Esophagus muscularis mucosa (tissue), 4 donors: ENCODE data around the gene DMRTA1. TPM values are rescaled to one million over a fixed set of nuclear protein-coding genes. Genes with fewer than 3 reads are reported as not detected.

Experiments
- DNase-seq: peaks from one replicate; pipeline ENCODE4 v3.0.0-alpha.2; 2017; ENCODE audit errors: extremely low spot score
- H3K27ac ChIP-seq, 4 donors: fragments of 200-600 bp; sonication (generic); replicated peaks in 1 of 4; 1 replicate in 3 of 4; 2 replicates in 1 of 4; pipeline ENCODE4 v1.5.1; 2016 to 2019; ENCODE audit warnings: mild to moderate bottlenecking in 1 of 4
- H3K27me3 ChIP-seq, 4 donors: fragments of 200-600 bp; sonication (generic); one replicate each; pipeline versions ENCODE4 v1.5.1 to v1.6.0; 2016 to 2019
- H3K36me3 ChIP-seq, 4 donors: fragments of 200-600 bp; sonication (generic); one replicate each; pipeline ENCODE4 v1.5.1; 2016 to 2019
- H3K4me1 ChIP-seq, 4 donors: fragments of 200-600 bp; sonication (generic); one replicate each; pipeline ENCODE4 v1.5.1; 2016 to 2019
- H3K4me3 ChIP-seq, 4 donors: fragments of 200-600 bp; sonication (generic); 1 replicate in 2 of 4; 2 replicates in 2 of 4; pipeline ENCODE4 v1.5.1; 2016 to 2019; ENCODE audit warnings: mild to moderate bottlenecking in 4 of 4, moderate library complexity in 1 of 4
- H3K9me3 ChIP-seq, 4 donors: fragments of 200-600 bp; sonication (generic); 1 replicate in 3 of 4; 2 replicates in 1 of 4; pipeline ENCODE4 v1.5.1; 2016 to 2019
- EP300 ChIP-seq: sonication (generic); formaldehyde crosslinking; IDR thresholded peaks from one replicate; pipeline ENCODE4 v1.6.1; 2017; ENCODE audit warnings: antibody characterized with exemption
- POLR2A ChIP-seq: fragments of 450-650 bp; IDR thresholded peaks from one replicate; pipeline ENCODE4 v1.6.1; 2017; ENCODE audit warnings: antibody characterized with exemption, moderate library complexity, mild to moderate bottlenecking, low read depth
- POLR2AphosphoS5 ChIP-seq, 2 donors: sonication (generic); formaldehyde crosslinking; IDR thresholded peaks; one replicate each; pipeline ENCODE4 v1.6.1; 2017; ENCODE audit warnings: antibody characterized with exemption in 2 of 2
- WGBS: methylation state at CpG from one replicate; pipeline ENCODE4 v1.1.5; 2018; 5-methylcytosine and 5-hydroxymethylcytosine counted together
- intact Hi-C: fragments of 100-400 bp; cut with DNase I; formaldehyde crosslinking; loops from one replicate; pipeline ENCODE4 v1.15.1; 2023
- total RNA-seq, 4 donors: library from RNA; depleted of rRNA; stranded (reverse); fragments of >200 nt; gene quantifications; one replicate each; pipeline versions ENCODE4 v1.1.0 to v1.2.1, GENCODE V29; 2016
- TF ChIP-seq, protein P1 (sequence below), 3 experiments: fragments of 200-600 bp in 2 of 3; fragments of 450-650 bp in 1 of 3; sonication (generic) in 2 of 3; IDR thresholded peaks; one replicate each; pipeline ENCODE4 v1.5.1; 2017 to 2019; ENCODE audit warnings: antibody characterized with exemption in 3 of 3, mild to moderate bottlenecking in 2 of 3, moderate library complexity in 1 of 3

Gene DMRTA1, protein sequence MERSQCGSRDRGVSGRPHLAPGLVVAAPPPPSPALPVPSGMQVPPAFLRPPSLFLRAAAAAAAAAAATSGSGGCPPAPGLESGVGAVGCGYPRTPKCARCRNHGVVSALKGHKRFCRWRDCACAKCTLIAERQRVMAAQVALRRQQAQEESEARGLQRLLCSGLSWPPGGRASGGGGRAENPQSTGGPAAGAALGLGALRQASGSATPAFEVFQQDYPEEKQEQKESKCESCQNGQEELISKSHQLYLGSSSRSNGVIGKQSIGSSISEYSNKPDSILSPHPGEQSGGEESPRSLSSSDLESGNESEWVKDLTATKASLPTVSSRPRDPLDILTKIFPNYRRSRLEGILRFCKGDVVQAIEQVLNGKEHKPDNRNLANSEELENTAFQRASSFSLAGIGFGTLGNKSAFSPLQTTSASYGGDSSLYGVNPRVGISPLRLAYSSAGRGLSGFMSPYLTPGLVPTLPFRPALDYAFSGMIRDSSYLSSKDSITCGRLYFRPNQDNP
- total RNA-seq: 1 to 10 TPM; 1.3 to 4.6 (median 4.0) TPM

DNA sequence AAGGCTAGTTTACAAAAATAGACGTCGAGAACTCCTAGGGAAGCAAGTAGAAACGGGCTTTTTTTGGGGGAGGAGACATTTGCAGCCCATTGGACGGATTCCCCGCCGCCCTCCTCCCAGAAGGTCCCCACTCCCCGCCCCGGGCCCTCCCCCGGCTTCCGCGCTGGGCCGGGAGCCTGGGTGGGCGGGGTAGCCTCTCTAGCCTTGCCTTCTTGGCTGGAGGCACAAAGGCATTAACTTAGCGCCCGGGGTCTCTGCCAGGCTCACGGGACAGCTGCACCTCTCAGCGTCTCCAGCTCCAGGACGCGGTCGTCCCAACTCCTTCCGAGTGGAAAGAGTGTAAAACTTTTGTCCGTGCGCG, at the start of gene DMRTA1:
Gene DMRTA1, plus strand, starts transcription at position 236 of the 361 bp plus-strand sequence. CDS start 242 bp downstream, outside the sequence.
- no peaks in the 10 kb centered on the region for H3K36me3 ChIP-seq
- intact Hi-C loops: no loop called here
- peak within 1 kb of the TSS; percentile 91 to 96 (median 94) for H3K27ac ChIP-seq
- peak; percentile 94 for DNase-seq
- H3K4me3 ChIP-seq: peak within 1 kb of the TSS; percentile 70 to 85 (median 80)
- H3K9me3 ChIP-seq: no peaks in the 10 kb centered on the region
- peak; percentile 61 to 85 for TF ChIP-seq POLR2AphosphoS5 (IDR thresholded peaks at IDR 0.05)
- TF ChIP-seq, protein P1, sequence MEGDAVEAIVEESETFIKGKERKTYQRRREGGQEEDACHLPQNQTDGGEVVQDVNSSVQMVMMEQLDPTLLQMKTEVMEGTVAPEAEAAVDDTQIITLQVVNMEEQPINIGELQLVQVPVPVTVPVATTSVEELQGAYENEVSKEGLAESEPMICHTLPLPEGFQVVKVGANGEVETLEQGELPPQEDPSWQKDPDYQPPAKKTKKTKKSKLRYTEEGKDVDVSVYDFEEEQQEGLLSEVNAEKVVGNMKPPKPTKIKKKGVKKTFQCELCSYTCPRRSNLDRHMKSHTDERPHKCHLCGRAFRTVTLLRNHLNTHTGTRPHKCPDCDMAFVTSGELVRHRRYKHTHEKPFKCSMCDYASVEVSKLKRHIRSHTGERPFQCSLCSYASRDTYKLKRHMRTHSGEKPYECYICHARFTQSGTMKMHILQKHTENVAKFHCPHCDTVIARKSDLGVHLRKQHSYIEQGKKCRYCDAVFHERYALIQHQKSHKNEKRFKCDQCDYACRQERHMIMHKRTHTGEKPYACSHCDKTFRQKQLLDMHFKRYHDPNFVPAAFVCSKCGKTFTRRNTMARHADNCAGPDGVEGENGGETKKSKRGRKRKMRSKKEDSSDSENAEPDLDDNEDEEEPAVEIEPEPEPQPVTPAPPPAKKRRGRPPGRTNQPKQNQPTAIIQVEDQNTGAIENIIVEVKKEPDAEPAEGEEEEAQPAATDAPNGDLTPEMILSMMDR (IDR thresholded peaks at IDR 0.05): no peak
- no peaks in the 10 kb centered on the region for H3K27me3 ChIP-seq
- WGBS: 1% methylated on average over 4 of the region's 24 CpGs
- peaks cover 4 to 32% (median 16%) of the 10 kb centered on the region in 4 donors for H3K4me1 ChIP-seq

DNA sequence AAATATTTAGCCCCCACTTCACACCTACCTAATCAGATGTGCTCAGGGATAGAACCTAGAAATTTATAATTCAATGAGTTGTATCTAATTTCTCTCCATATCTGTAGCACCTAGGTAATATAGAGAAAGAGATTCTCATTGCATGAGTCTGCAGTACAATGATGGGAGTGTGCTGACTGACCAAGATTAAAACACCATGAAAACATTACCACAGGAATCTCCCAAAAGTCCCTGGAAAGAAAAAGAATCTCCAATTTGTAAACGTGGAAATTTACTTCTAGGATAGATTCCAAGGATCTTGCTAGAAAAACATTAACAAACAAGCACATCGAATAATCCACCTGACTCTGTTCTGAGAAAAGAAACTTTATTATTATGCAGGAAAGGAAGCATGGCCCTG, 45.0 kb upstream of the DMRTA1 start:
- TF ChIP-seq POLR2AphosphoS5 (IDR thresholded peaks at IDR 0.05) (no peak), POLR2A (no peak)
- H3K36me3 ChIP-seq: no peaks in the 10 kb centered on the region
- no peaks in the 10 kb centered on the region for H3K27me3 ChIP-seq
- 45% methylated on average over 2 of the region's 2 CpGs for WGBS
- no peak overlapping the region for H3K4me3 ChIP-seq
- intact Hi-C loops: no loop called here
- H3K4me1 ChIP-seq: no peaks in the 10 kb centered on the region
- no peak for DNase-seq
- H3K27ac ChIP-seq: no peak overlapping the region
- no peaks in the 10 kb centered on the region for H3K9me3 ChIP-seq

DNA sequence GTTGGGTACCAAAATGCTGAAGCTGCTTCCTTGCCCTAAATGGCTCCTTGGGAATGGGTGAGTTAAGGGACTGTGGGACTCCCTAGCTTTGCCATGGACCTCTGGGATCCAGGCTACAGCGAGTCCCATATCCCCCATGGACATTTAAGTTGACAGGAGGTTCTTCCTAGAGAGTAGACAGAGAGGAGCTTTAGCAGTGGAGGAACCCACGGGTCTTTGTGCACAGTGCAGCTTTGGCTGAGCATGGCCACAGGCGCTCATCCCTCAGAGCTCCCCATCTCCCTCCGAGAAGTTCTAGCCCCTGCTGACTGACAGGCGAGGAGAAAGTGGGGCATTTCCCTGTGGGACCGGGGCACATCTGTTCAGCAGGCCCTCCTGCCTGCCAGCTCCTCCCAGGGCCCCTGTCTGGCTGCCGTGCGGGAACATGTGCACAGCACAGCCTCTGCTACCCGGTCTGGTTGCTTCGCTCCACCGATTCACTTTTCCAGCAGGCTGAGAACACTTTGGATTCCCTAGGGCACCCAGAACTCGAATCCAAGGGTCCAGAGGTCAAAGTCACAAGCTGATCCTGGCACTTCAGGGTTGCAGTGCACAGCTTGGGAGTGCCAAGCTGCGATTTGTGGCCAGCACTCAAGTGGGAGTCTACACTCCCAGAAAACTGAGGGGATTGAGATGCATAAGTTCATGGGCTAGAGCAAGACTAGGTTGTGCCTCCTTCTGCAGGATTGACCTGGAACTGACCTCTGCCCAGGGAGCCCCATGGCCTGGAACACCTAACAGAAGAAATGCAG, 40.6 kb upstream of the DMRTA1 start:
- WGBS: 78% methylated on average over 6 of the region's 13 CpGs
- no peak for TF ChIP-seq POLR2AphosphoS5 (IDR thresholded peaks at IDR 0.05)
- TF ChIP-seq, protein P1 (IDR thresholded peaks at IDR 0.05): no peak
- no peak for TF ChIP-seq POLR2A
- TF ChIP-seq EP300: no peak
- intact Hi-C loops: no loop called here

DNA sequence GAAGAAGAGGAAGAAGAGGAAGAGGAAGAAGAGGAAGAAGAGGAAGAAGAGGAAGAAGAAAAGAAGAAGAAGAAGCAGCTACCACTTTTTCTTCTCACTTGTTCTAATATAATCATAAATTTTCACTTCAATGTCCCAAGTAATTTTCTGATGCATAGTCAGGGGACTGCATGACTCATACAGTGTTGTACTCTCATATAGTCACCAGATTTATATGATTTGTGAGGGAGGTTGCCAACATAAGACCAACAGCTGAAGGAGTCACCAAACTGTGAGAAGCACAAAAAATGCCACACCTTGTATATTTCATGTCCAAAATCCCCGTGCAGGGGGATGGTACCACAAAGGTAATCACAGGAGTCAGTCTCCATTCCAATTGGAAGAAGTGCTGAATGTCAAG, 32.7 kb upstream of the DMRTA1 start:
- Histone ChIP-seq H3K36me3 (no peaks in the 10 kb centered on the region), H3K9me3 (no peaks in the 10 kb centered on the region), H3K4me1 (no peaks in the 10 kb centered on the region), H3K4me3 (no peak overlapping the region), H3K27ac (no peak overlapping the region), H3K27me3 (no peaks in the 10 kb centered on the region)
- TF ChIP-seq POLR2A (no peak), POLR2AphosphoS5 (IDR thresholded peaks at IDR 0.05) (no peak), EP300 (no peak)
- TF ChIP-seq, protein P1 (IDR thresholded peaks at IDR 0.05): no peak
- DNase-seq: no peak
- intact Hi-C loops: no loop called here
- WGBS: 86% methylated on average over 1 of the region's 1 CpG

More for the DNA sequence above, 40.6 kb upstream of the DMRTA1 start:
- Histone ChIP-seq H3K27ac (no peak overlapping the region), H3K27me3 (no peaks in the 10 kb centered on the region), H3K36me3 (no peaks in the 10 kb centered on the region), H3K4me1 (no peaks in the 10 kb centered on the region), H3K9me3 (no peaks in the 10 kb centered on the region), H3K4me3 (no peak overlapping the region)
- DNase-seq: no peak
